ENCODE results near the gene STAM.

DNA sequence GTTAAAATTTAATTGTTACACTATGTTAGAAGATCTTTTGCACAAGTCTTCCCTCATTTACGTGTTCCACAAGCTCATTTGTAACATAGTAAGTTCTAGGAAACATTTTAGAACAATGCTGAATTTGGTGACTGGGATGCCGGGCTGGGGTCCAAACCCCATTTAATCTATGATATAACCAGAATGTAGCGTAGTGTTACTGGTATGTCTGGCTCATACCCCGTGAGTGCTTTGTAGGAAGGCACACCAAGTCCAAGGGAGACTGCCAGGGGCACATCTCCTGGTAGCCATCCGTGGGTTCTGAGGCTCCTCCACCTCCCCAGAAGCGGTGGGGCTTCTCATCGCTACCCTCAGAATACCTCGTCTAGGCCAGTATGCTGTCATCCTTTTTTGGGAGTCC lies 86.7 kb downstream of the STAM start:
- TF ChIP-seq, protein P1, sequence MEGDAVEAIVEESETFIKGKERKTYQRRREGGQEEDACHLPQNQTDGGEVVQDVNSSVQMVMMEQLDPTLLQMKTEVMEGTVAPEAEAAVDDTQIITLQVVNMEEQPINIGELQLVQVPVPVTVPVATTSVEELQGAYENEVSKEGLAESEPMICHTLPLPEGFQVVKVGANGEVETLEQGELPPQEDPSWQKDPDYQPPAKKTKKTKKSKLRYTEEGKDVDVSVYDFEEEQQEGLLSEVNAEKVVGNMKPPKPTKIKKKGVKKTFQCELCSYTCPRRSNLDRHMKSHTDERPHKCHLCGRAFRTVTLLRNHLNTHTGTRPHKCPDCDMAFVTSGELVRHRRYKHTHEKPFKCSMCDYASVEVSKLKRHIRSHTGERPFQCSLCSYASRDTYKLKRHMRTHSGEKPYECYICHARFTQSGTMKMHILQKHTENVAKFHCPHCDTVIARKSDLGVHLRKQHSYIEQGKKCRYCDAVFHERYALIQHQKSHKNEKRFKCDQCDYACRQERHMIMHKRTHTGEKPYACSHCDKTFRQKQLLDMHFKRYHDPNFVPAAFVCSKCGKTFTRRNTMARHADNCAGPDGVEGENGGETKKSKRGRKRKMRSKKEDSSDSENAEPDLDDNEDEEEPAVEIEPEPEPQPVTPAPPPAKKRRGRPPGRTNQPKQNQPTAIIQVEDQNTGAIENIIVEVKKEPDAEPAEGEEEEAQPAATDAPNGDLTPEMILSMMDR (IDR thresholded peaks at IDR 0.05): no peak
- no peak for TF ChIP-seq POLR2A (IDR thresholded peaks at IDR 0.05)
